ENCODE data around the gene OR4X2. TPM values are rescaled to one million over a fixed set of nuclear protein-coding genes. Genes with fewer than 3 reads are reported as not detected.
"Not testable (repeated sequence)": the region's sequence is repeated elsewhere in the genome, so short reads cannot be mapped to it uniquely, and the experiment has no call there.

Gene OR4X2
- not detected for polyA plus RNA-seq (ENCODE audit: insufficient read length in 4 of 4)

DNA sequence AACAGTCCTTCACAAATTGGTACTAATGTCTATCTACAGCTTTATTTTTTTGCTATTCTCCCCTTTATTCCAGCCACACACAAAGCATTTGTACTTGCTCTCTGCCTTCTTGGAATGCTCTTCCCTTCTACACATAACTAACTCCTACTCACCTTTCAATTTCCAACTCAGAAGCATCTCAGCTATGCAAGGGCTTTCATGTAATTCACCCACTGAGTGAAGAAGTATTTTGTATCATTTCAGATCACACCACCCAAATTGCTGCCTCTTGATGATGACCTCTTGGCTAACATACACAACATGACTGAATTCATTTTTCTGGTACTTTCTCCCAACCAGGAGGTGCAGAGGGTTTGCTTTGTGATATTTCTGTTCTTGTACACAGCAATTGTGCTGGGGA lies at the start of gene OR4X2:
OR4X2 (plus strand) TSS at position 301 of the 400 bp plus-strand sequence; CDS start at position 301, 0 bp downstream.
- DNase-seq (ENCODE audit: low read depth in 4 of 4, low spot score in 2 of 4), result no peak

DNA sequence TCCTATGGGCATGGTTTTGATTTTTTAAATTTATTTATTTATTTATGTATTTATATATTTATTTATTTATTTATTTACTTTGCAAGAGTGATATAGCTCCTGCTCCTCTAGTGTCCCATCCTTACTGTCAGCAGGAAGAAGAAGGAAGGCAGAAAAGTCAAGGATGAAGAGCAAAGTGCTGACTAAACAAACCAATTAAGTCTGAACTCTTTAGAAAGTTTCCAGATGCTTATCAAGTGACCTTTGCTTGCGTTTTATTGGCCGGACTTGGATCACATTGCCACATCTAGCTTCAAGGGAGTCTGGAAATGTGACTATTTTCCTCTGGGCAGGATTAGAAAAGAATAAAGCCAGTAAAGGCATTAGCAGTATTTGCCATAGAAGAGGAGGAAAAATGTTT lies 37.0 kb upstream of the OR4X2 start:
- no peak for DNase-seq (ENCODE audit: low read depth in 4 of 4, low spot score in 2 of 4)

- DNase-seq (ENCODE audit: low read depth in 4 of 4, low spot score in 2 of 4), result no peak
Observed at GRCh38 chr11:48210052-48210451, 34.9 kb upstream of the OR4X2 start.

DNA sequence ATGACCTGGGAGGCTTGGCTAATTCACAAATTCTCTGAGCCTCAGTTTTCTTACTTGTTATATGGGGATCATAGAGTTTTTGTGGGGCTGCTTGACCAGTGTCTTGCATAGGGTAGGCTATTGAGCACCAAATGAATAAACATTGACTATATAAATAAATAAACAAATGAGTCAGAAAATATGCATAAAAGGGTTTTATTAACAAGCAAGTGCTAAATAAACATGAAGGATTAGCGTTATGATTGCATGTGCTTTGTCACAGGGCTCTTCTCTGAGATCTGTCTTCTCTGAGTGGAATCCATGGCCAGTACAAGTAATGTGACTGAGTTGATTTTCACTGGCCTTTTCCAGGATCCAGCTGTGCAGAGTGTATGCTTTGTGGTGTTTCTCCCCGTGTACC lies 28.4 kb upstream of the OR4X2 start, which contains the start of gene OR4B1:
OR4B1 (plus strand) TSS at position 301 of the 400 bp plus-strand sequence; CDS start at position 301, 0 bp downstream.
- DNase-seq (ENCODE audit: low read depth in 4 of 4, low spot score in 2 of 4), result no peak

GRCh38 chr11:48228761-48229160 lies 16.1 kb upstream of the OR4X2 start:
- no peak for DNase-seq (ENCODE audit: low read depth in 4 of 4, low spot score in 2 of 4)

GRCh38 chr11:48230057-48230456 lies 14.8 kb upstream of the OR4X2 start:
- DNase-seq (ENCODE audit: low read depth in 4 of 4, low spot score in 2 of 4), result not testable (repeated sequence)

DNA sequence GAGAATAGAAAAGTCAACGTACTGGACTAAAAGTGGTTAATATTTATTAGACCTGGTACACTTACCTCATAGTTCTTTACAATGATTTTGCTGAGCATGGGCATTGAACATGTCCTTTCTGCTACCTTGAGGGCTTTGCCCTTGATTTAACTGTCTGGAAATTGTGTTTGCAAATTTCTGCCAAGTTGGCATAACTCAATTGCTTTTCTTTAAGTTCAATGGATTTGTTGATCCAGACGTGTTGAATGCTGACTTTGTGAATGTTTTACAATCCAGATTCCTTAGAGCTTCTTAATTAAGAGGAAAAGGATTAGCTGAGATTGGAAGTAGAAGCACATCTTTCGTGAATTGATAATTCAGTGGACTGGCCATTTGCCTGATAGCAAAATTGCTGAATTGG lies 7.2 kb upstream of the OR4X2 start:
- DNase-seq (ENCODE audit: low read depth in 4 of 4, low spot score in 2 of 4), result no peak

GRCh38 chr11:48242501-48242900 lies 2.4 kb upstream of the OR4X2 start:
- DNase-seq (ENCODE audit: low read depth in 4 of 4, low spot score in 2 of 4), result no peak

GRCh38 chr11:48248902-48249301 lies 4.0 kb downstream of the OR4X2 start:
- no peak for DNase-seq (ENCODE audit: low read depth in 4 of 4, low spot score in 2 of 4)

DNA sequence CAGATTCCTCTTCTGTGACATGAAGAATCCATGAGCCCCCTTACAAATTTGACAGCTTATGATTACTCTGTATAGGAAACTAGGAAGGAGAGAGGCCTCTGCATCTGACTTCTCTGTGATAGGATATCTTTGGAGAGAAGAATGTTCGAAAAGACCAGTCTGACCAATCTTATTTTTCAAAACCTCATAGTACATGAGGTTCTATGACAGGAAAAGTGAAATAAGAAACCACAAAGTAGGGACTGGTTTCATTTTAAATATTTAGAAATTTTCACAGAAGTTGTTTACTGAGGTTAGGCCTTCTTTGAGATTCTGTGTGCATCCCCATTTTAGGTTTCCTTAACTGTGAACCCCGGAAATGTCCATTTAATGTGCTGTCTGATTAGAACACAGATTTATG lies 16.7 kb downstream of the OR4X2 start:
- no peak for DNase-seq (ENCODE audit: low read depth in 4 of 4, low spot score in 2 of 4)

DNA sequence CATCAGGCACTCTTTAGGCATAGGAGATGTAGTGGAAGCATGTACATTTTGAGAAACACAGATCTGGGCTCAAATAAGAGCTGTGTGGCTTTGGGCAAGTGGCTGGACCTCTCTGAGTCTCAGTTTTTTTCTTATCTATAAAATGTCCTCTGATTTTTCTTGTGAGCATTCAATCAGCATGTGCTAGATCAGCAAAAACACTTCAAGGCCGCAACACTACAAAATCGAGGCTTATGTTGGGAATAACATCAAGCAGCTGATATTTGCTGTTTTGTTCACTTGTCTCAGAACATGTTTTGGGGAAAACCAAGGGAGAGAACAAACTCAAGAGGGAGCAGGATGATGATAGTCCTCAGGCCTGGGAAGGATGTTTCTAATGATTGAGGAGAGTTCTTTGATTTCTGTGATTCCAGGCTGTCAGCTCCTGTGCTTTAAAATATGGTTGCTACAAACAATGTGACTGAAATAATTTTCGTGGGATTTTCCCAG lies 18.6 kb downstream of the OR4X2 start, which contains the start of gene OR4X1:
OR4X1 (plus strand) TSS at position 439 of the 489 bp plus-strand sequence; CDS start at position 439, 0 bp downstream.
- no peak for DNase-seq (ENCODE audit: low read depth in 4 of 4, low spot score in 2 of 4)

- DNase-seq (ENCODE audit: low read depth in 4 of 4, low spot score in 2 of 4), result no peak
Observed at GRCh38 chr11:48270621-48271020, 25.7 kb downstream of the OR4X2 start.

- DNase-seq (ENCODE audit: low read depth in 4 of 4, low spot score in 2 of 4), result no peak
Observed at GRCh38 chr11:48272606-48273005, 27.7 kb downstream of the OR4X2 start.

Other genes starting within 250 kb of the OR4X2 start
- not detected for gene OR4B1, start 28.3 kb upstream of the OR4X2 start, polyA plus RNA-seq (ENCODE audit: insufficient read length in 4 of 4)
- gene OR4X1, start 18.8 kb downstream of the OR4X2 start, polyA plus RNA-seq (ENCODE audit: insufficient read length in 4 of 4), result not detected
- not detected for gene OR4S1, start 61.1 kb downstream of the OR4X2 start, polyA plus RNA-seq (ENCODE audit: insufficient read length in 4 of 4)
- not detected for gene OR4C3, start 79.8 kb downstream of the OR4X2 start, polyA plus RNA-seq (ENCODE audit: insufficient read length in 4 of 4)
- gene OR4C5, start 121.4 kb downstream of the OR4X2 start, polyA plus RNA-seq (ENCODE audit: insufficient read length in 4 of 4), result not detected
- gene OR4A47, start 243.7 kb downstream of the OR4X2 start, polyA plus RNA-seq (ENCODE audit: insufficient read length in 4 of 4), result not detected

Data from left renal cortex interstitium (tissue), 4 donors.